Left kidney (tissue), 2 donors: ENCODE data around the gene MATN1. TPM values are rescaled to one million over a fixed set of nuclear protein-coding genes. Genes with fewer than 3 reads are reported as not detected.

Experiments used
- DNase-seq: peaks from one replicate; pipeline ENCODE4 v3.0.0-alpha.2; 2013
- polyA plus RNA-seq: library from polyadenylated mRNA; unstranded; fragments of 120-200 nt; gene quantifications from one replicate; pipeline ENCODE4 v1.2.1, GENCODE V29; 2013; ENCODE audit not compliant: insufficient read length

Gene MATN1
- polyA plus RNA-seq, 1 donor: 0.23 TPM

DNA sequence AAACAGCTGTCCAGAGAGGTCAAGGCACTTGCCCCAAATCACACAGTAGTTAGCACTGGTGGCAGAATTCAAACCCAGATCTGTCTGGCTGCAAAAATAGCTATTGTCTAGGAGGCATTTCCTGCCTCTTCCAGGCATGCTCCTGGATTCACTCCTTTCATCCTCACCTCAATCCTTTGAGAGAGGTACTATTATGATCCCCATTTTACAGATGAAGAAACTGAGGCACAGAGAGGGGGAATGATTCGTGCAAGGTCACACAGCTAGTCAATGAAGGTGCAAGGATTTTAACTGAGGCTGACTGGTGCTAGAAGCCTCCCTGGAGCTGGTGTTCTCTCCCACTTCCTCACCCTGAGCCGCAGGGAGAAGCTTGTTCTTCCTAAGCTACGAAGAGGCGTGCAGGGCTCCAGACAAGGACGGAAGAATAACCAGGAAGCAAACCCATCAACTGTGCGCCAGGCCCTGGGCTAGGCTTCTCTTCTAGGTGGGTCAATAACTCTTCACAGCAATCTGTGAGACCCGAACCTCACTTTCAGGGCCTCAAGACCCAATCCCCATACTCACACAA is 34.8 kb upstream of the MATN1 start:
- DNase-seq: no peak

DNA sequence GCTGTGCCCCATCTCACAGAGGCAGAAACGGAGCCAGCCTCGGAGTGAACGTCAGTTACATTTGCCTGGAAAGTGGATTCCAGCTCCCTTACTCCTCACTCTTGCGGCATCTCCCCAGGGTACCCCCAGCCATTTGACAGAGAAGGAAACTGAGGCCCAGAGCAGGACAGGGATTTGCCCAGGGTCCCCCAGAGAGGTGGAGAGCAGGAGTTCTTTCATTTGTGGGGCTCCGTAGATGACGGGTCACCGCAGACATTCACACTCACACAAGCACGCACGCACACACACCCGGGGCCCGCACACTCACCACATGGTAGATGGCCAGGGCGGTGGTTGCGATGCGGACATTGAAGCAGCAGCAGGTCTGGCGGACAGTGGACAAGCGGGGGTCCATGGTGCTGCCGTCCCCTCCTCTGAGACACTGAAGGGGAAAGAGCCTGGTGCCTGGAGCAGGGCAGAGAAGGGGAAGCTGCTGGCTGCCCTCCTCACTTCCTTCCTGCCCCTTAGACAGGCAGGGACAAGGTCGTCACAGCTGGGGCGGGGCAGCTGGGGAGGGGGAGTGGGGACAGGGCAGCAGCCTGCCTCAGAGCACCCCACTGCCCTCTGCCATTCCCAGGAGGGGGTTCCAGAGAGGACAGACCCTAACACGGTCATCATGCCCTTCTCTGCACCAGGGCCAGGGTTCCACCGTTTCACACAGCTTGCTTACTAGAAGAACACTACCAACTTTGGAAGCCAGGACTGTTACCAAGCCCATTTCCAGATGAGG is 34.2 kb upstream of the MATN1 start, which contains the start of gene LAPTM5:
TSS of gene LAPTM5 (minus strand) at position 423 of the 769 bp plus-strand sequence. CDS start at position 394, 29 bp downstream.
- DNase-seq: no peak

DNA sequence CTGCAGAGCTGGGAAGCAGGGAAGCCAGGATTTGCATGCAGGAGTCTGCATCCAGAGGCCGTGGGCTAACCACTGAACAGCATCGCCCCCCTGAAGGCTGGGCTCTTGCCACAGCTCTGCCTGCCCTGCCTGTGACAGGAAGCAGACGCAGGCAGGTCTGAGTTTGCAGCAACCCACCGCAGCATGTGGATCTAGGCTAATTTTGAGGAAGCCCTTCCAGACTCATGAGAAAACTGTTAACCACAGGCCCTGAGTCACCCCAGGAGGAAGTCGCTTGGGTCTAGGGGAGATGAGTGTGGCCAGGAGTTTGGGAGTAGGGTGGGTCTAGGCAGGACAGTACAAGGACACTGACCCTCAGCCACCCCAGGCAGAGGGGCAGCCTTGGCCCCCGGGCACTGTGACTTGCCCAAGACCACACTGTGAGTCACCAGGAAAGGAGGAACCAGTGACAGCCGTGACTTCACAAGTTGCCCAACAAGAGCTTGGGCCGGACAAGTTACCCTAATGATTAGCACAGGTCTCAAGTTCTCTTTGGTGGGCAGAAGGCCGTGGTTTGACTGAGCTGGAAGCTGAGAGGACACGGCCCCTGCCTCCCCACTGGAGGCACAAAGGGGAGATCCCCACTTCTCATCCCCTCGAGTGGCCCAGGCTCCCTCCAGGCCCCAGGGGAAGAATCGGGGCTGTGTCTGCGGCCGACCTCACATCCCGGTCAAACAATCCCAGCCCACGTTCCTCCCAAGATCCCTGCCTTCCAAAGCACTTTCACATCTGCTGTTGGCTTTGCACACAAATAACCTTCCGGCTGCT is 33.4 kb upstream of the MATN1 start:
- no peak for DNase-seq

DNA sequence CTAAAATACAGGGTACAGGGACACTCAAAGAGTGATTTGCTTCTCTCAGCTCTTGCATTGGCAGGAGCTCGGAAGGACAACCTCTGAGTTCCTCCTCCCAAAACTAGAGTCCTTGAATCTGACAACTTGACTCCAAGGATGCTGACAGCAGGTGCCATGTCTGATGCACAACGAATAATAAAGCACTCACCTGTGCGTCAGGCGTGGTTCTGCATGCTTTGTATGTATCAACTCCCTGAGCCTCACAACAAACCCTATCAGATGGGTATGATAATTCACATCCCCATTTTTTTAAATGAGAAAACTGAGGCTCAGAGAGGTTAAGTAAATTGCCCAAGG is 32.8 kb upstream of the MATN1 start:
- DNase-seq: no peak

DNA sequence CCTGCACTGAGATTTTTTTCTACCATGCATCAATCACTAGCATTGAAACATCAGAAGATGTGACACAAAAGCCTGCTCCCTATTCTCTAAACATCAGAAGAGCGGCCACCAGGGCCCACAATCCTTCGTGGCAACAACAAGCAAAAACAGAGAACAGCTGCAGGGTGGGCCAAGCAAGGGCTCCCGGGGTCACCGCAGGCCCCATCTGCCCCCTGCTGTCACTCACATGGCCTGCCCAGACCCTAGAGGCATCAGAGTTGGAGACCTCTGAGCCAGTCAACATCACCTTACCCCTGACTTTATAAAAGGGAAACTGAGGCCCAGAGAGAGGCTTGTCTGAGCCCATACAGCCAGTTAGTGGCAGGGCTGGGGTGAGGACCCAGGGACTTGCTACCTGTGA is 32.4 kb upstream of the MATN1 start:
- no peak for DNase-seq

DNA sequence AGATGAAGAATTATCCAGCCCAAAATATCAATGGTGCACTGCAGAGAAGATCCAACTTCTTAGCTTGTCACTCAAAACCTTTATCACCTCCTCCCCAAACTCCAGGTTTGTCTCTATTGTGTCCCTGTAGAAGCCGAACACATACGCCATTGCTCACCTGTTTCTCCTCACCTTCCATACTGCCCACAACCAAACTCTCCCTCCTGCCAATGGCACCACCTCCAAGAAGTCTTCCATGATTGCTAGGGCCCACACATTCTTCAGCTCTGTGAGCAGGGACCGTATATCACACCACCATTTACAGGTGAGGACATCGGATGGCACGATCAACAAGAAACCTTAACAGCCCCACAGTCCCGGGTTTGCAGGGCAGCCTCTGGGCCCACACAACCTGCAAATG is 31.9 kb upstream of the MATN1 start:
- DNase-seq: no peak

DNA sequence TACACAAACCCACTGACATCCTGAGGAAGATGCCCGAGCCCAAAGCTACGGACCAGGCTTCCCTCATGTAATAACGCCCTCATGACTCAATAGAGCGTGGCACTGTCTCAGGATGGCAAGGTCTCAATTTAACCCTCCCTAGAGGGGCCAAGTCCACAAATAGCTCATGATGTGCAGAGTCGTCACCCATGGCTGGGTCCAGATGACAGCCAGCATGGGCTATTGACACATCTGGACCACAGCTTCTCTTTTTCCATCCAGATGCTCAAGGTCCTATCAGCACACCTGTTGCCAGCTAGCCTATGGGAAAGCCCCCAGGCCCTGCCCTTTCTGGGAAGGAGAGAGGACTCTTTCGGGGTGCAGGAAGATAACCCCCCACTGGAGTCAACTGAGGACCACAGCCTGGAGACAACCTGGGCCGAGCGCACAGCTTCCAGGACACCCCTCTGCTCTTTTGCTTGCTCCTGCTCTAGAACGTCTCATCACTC is 31.3 kb upstream of the MATN1 start:
- no peak for DNase-seq

DNA sequence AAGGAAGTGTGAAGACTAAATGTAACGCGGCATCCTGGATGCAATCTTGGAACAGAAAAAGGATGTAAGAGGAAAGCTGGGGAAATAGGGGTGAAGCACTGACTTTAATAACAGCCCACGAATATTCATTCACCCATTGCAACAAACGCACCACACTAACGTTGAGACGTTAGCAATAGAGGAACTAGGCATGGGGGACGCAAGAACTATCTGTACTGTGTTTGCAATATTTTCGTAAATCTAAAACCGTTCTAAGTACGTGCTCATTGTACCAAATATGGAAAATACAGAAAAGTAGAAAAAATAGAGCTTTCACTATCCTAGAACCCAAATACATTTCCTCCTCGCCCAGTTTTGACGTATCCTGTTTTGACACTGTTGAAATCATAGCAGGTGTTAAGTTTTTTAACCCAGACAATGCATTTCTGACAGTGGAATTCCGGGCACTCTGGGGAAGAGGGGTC is 30.3 kb upstream of the MATN1 start:
- no peak for DNase-seq

DNA sequence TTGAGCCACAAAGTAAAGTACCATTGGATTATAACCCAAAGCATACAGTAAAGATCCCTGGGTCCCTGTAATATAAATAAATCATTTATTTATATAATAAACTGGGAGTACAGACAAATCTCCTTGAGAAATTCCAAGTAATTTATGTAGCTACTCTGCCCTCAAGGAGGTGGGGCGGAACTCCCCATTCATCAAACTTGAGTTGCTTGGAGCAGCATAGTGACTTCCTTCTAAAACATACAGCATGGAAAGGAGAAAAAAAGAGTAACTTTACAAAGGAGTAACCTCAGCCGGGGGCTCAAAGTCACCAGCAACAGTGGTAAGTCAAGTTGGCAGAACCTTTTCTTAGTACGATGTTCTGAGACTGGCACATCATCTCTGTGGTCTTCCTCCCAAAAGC is 29.7 kb upstream of the MATN1 start:
- no peak for DNase-seq

DNA sequence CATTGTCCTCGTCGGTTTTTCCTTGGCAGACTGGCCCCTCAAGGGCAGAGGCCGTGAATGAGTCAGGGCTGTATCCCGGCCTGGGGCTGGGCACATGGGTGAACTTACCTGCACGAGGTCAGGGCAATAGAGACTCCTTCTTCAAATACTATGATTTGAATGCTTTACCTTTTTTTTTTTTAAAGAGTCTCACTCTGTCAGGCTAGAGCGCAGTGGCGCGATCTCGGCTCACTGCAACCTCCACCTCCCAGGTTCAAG is 29.2 kb upstream of the MATN1 start:
- no peak for DNase-seq

DNA sequence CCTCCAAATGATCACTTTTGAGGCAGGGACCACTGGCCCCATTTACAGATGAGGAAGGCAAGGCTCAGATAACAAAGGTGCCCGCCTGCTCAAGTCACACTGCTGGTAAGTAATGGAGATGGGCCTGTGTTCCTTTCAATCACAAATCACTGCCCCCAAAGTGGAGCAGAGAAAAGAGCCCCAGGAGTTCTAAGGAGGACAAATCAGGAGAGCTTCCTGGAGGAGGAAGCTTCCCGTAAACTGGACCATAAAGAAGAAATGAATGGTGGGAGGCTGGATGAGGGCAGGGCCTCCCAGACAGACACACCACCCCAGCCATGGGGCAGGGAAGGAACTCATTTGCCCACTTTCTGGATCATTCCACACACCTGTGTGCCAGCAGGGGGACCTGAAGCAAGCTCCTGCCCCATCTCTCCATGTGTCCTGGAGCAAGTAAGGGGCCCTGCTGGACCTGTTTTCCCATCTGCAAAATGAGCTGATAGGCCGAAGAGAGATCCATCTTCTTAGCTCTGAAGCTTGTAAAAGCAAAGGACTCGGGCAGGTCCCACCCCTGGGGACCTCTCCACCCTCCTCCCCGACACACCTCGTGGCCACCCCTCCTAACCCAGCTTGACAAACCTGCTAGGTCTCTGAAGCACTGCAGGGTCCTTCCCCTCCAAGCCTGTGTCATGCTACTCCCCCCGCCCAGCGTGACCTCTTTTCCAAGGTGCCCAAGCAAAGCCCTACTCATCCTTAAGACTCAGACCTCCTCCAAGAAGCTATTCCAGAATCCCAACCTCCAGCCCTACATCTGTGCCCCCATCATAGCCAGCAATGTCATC is 28.7 kb upstream of the MATN1 start:
- DNase-seq: no peak

DNA sequence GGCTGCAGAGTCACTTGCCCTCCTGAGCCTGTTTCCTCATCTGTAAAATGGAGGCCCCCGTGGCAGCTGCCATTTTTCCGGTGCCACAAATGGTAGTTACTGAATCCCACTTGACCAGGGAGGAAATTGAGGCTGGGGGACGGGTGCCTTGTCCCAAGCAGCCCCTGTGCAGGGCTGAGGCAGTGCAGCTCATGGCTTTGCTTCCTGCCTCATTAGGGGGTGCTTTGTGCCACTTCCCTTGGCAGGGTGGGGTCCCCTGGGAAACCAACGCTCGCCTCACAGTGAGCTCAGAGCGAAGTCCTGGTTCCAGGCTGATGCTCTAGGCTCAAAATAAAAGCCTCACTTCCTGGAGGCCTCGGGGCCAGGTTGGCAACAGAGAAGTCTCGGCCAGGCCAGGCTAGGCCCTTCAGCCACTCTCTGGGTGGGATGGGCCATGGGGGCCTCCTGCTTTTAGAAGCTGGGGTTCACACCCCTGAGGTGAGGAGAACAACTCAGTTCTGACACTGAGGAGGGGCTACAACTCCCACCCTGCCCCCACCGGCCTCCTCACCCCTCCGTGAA is 27.4 kb upstream of the MATN1 start:
- DNase-seq: no peak

DNA sequence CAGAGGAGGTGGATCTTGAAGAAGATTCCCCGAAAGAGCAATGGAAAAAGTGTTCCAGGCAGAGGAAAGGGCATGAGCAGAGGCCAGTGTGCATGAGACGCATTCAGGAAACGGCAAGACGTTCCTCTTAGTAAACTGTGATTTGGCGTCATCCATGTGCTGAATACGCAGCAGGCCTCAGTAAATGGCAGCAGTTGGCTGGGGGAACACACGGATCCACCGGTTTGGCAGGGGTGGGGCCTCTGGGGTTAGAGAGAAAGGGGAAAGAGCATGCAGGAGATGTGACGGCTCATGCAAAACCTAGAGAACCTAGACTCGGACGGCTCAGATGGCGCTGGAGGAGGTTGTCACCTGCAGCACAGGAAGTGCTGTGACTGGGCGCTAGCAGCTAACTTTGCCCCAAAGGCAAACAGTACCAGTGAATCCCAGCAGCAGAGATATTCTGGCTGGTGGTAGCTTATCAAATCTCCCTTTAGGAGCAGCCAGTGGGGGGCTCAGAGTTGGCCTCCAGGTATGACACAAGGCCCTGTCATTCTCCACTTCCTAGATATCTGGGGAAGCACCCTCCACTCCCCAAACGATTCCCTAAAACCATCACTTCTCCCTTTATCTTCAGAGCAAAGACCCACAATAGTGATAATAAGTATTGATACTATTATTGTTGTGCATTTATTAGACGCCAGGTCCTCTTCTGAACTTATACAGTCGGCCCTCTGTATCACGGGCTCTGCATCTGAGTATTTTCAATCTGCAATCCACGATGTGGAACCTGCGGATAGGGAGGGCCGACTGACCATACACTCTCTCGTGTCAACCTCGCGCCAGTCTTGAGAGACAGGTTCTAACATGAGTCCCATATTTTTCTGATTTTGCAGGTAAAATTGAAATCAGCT is 26.6 kb upstream of the MATN1 start:
- DNase-seq: no peak

DNA sequence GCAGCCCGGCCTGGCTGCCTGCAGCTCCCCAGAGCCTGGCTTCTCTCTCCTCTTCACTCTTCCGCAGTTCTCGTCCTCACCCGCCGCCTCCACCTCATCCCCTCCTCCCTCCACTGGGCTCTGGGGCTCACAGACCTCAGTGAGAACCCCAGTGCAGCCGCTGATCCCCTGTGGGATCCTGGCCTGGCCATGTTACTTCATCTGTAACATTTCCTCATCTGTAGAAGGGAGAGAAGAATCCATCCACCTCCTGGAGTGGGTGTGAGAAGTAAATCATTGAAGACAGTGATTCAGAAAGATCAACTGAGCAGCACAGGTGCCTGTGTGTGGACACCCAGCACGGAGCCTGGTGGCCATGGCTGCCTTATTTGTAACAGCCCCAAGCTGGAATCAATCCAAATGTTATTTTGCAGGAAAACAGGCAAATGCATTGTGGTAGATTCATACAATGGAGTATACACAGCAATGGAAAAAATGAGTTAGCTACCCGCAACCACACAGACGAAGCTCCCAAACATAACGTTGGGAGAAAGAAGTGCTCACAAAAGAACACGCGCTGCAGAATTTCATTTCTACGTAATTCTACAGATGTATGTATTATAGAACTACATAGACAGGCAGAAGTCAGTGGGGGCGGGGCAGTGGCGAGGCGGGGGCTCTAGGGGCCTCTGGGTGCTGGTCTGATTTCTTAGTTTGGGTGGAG is 25.5 kb upstream of the MATN1 start:
- DNase-seq: no peak

DNA sequence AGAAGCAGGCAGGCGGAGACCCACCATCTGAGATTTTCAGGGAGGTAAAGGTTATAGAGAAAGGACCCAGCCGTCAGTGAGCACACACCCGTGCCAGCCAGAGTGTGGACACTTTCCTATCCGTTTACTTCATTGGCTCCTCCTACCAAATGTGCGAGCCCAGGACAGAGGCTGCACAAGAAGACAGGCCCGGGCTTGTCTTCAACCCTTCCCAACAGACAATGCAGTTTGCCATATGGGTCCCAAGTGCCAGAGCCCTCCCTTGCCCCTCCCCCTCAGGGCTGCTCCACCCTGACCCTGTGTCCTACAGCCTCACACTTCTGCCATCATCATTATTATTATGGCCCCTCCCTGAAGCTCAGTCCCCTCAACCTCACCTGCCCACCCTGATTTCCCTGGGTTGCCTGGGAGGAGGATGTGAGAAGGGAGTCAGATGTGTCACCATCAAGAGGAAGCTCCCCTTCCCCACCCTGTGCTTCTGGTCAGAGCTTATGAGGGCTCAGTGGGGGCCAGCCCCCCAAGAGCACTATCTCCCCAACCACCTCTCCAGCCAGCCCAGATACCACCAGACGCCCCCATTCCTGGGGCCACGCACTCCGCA is 24.8 kb upstream of the MATN1 start:
- DNase-seq: no peak

DNA sequence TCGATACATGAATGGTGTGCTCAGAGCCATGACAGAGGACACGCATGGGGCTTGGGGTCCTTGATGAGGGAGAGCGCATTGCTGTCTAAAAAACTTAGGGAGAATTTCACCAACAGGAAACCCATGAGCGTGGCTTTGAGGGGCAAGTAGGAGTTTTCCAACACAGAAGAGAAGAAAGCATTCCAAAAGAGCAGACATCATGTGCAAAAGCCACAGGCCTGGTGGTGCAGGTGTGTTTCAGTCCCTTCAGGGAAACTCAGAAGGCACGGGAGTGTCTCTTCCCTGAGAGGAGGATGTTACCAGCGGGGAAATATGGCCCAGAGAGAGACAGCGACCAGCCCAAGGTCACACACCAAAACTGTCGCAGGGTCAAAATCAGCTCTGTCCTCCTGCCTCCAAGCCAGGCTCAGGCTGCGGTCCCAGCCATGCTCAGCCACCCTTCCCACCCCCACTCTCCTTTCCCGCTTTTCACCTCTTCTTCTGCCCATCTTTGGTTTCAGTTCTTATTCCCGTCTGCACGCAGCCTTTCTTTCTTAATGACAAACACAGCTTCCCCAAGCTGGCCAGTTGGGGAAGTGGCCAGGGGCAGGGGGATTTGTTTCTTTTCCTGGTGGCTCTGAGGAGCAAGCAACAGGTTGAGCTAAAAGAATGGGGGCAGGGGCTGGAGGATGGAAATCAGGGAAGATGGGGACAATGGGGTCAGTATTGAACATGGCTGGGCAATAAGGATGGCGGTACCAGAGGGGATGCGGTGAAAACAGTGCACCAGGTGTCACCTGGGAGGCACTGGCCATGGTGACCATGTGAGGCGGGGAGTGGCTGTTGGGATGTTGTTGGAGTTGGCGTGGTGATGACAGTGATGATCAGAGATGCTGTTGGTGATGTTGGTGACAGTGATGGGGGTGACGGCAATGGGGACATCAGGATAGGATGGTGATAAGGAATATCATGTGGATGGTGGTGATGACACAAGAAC is 23.9 kb upstream of the MATN1 start:
- DNase-seq: no peak

DNA sequence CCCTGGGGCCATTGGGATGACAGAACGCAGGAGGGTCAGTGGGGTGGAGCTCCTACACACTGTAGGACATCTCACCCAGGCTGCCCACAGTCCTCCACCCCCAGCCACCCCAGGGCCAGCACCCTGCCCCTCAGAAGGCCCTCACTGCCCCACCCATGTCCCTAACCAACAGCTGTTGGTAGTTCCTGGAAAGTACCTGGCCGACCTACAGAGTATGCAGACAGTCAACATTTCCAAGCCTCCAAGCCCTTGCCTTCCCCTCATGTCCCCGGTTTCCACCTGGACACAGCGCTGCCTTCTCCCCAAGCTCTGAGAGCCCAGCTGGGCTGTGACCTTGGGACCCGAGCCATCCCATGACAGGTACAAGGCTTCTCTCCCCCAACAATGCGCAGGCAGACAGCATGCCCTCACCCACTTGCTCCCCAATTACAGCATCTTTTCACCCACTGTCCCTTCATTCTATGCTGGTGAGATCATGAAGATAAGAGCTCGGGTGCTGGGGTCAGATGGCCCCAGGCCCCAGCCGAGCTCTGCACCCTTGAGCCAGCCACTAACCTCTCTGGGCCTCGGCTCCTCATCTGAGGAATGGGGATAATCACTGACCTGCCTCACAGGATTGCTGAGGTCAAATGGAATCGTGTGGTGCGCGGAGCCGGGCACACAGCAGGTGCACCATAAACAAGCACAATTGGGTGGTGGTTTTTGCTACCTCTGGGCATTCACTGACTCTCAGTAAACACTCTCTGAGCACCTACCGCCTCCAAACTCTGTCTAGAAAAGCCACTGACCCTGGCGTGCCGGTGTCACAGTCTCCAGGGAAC is 23.0 kb upstream of the MATN1 start:
- no peak for DNase-seq

DNA sequence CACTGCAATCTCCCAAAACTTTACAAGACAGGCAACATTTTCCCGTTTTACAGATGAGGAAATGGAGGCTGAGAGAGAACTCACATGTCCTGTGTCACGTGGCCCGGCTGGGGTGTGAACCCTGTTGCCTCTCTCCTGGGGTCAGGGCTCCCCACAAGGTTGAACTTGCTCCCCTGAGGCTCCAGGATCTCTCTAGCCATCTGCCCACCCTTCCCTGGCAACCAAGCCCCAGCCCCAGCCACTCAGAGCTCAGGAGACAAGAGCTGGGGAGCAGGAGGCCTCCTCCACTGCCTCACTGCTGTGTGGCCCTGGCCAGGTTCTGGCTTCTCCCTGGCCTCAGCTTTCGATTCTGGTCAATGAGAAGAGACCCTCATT is 22.4 kb upstream of the MATN1 start:
- DNase-seq: no peak
